COLO668 (cell line): ENCODE data around the gene GALK2.

ENCODE experiments used
- DNase-seq: peaks from one replicate; lab custom pipeline; 2025; ENCODE audit not compliant: unreplicated experiment; lab: John Stamatoyannopoulos, UW

Gene GALK2

GRCh38 chr15:49278751-49279150 lies 108.7 kb downstream of the GALK2 start:
- DNase-seq = no peak

GRCh38 chr15:49279521-49280456 lies 109.7 kb downstream of the GALK2 start:
- no peak for DNase-seq

- no peak for DNase-seq
These were observed 112.3 kb downstream of the GALK2 start for GRCh38 chr15:49282366-49282765.

- no peak for DNase-seq
These were observed 116.8 kb downstream of the GALK2 start for GRCh38 chr15:49286649-49287404.

GRCh38 chr15:49287481-49287880 lies 117.4 kb downstream of the GALK2 start:
- no peak for DNase-seq

GRCh38 chr15:49288391-49288790 lies 118.3 kb downstream of the GALK2 start:
- no peak for DNase-seq

GRCh38 chr15:49290191-49290590 lies 120.1 kb downstream of the GALK2 start:
- DNase-seq = no peak

- DNase-seq = no peak
These were observed 123.9 kb downstream of the GALK2 start for GRCh38 chr15:49293941-49294340.

- no peak for DNase-seq
These were observed 126.2 kb downstream of the GALK2 start for GRCh38 chr15:49296258-49296657.

GRCh38 chr15:49297584-49297983 lies 127.5 kb downstream of the GALK2 start:
- DNase-seq = no peak

- no peak for DNase-seq
These were observed 130.8 kb downstream of the GALK2 start for GRCh38 chr15:49300856-49301255.

- DNase-seq = no peak
These were observed 131.5 kb downstream of the GALK2 start for GRCh38 chr15:49301562-49301961.

- no peak for DNase-seq
These were observed 133.0 kb downstream of the GALK2 start for GRCh38 chr15:49303003-49303402.

GRCh38 chr15:49306551-49306950 lies 136.5 kb downstream of the GALK2 start:
- no peak for DNase-seq

- DNase-seq = no peak
These were observed 138.6 kb downstream of the GALK2 start for GRCh38 chr15:49308686-49309085.

- no peak for DNase-seq
These were observed 139.8 kb downstream of the GALK2 start for GRCh38 chr15:49309889-49310288.

- DNase-seq = no peak
These were observed 143.6 kb downstream of the GALK2 start for GRCh38 chr15:49313650-49314049.

- no peak for DNase-seq
These were observed 144.7 kb downstream of the GALK2 start for GRCh38 chr15:49314716-49315115.

GRCh38 chr15:49315391-49315823 lies 145.4 kb downstream of the GALK2 start:
- DNase-seq = no peak

- no peak for DNase-seq
These were observed 150.3 kb downstream of the GALK2 start for GRCh38 chr15:49320351-49320750.

- no peak for DNase-seq
These were observed 153.2 kb downstream of the GALK2 start for GRCh38 chr15:49323207-49323606.

- DNase-seq = no peak
These were observed 157.9 kb downstream of the GALK2 start for GRCh38 chr15:49327927-49328326.
